GM08714 (cell line): ENCODE results near the gene RBBP4.
"Not testable (repeated sequence)": the region's sequence is repeated elsewhere in the genome, so short reads cannot be mapped to it uniquely, and the experiment has no call there.

Experiments used
- H3K4me3 ChIP-seq: fragments of 200-500 bp; sonication (Bioruptor generic); 2 replicates; pipeline ENCODE4 v1.5.1; 2014; ENCODE audit warnings: mild to moderate bottlenecking, low read length, inconsistent platforms
- ZNF274 ChIP-seq: IDR thresholded peaks from 2 replicates; pipeline ENCODE4 v1.6.1; 2012; ENCODE audit warnings: mild to moderate bottlenecking, low read depth, low read length

The RBBP4 gene

GRCh38 chr1:32695098-32695904, 44.3 kb downstream of the RBBP4 start:
- no peak overlapping the region for H3K4me3 ChIP-seq
- TF ChIP-seq ZNF274, result no peak

DNA sequence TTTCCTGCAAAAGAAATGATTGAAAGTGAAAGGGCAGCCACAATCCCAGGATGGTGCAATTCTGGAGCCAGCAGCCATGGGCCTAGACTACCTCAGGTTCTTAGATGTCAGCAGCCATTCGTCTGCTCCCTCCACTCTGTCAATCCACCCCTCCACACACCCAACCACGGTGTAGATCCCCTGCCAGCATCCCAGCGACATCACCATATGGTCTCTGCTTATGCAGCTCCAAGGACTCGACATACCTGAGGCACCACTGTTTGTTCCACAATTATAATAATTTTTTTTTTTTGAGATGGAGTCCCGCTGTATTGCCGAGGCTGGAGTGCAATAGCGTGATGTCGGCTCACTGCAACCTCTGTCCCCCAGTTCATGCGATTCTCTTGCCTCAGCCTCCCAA, 45.0 kb downstream of the RBBP4 start:
- no peak overlapping the region for H3K4me3 ChIP-seq
- no peak for TF ChIP-seq ZNF274

DNA sequence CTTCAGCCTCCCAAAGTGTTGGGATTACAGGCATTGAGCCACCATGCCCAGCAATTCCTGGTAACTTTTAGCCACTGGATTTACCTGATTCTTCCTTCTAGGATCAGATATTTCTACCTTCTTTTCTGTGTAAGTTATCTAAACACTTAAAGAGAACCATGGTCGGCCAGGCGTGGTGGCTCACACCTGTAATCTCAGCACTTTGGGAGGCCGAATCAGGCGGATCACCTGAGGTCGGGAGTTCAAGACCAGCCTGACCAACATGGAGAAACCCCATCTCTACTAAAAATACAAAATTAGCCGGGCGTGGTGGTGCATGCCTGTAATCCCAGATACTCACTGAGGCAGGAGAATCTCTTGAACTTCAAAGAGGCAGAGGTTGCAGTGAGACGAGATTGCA, 46.0 kb downstream of the RBBP4 start:
- H3K4me3 ChIP-seq, result not testable (repeated sequence)

GRCh38 chr1:32701421-32701911, 50.5 kb downstream of the RBBP4 start:
- H3K4me3 ChIP-seq, result no peak overlapping the region
- no peak for TF ChIP-seq ZNF274

- TF ChIP-seq ZNF274, result no peak
- no peak overlapping the region for H3K4me3 ChIP-seq
Observed at GRCh38 chr1:32701951-32702598, 51.1 kb downstream of the RBBP4 start.

DNA sequence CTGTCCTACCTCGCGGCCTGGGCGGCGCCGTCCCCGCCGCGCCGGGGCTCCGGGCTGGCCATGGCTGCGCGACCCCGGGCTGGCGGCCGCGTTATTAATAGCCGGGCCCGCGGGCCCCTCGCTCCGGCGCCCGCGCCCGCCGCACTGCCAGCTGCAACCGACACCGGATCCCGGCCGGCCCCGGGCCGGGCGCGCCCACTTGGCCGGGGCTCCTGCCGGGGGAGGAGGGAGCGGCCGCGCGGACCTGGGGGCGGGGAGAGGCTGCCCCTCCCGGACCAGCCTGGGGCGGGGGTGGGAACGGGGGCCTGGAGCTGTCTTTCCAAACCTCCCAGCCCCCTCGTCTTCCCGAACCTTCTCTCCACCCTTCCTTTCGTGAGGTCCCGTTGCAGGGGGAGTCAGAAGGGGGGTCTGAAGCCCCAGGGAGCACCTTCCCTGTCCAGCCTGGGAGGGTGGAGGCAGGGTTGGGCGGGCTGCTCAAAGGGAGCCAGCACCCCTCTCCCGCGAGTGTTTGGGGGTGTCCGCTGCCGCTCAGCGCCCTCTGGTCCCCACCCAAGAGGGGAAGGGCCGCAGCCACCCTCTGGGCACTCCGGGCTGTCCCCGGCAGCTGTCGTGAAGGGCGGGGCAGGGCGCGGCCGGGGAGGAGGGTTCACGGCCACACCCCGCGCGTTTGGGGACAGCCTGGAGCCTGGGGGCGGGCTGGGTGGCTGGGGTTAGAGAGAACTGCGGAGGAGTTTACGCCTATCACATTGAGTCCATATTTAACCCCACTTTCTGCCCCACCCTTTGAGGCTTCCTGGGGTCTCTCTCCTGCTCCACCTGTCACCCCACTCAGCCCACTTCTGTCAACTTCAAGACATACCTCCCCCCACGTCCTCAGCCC, 51.8 kb downstream of the RBBP4 start, which contains the start of gene SYNC:
SYNC (minus strand) TSS at position 172 of the 880 bp plus-strand sequence; CDS start at position 62, 110 bp downstream.
- no peak for TF ChIP-seq ZNF274
- no peak within 1 kb of the TSS for H3K4me3 ChIP-seq

DNA sequence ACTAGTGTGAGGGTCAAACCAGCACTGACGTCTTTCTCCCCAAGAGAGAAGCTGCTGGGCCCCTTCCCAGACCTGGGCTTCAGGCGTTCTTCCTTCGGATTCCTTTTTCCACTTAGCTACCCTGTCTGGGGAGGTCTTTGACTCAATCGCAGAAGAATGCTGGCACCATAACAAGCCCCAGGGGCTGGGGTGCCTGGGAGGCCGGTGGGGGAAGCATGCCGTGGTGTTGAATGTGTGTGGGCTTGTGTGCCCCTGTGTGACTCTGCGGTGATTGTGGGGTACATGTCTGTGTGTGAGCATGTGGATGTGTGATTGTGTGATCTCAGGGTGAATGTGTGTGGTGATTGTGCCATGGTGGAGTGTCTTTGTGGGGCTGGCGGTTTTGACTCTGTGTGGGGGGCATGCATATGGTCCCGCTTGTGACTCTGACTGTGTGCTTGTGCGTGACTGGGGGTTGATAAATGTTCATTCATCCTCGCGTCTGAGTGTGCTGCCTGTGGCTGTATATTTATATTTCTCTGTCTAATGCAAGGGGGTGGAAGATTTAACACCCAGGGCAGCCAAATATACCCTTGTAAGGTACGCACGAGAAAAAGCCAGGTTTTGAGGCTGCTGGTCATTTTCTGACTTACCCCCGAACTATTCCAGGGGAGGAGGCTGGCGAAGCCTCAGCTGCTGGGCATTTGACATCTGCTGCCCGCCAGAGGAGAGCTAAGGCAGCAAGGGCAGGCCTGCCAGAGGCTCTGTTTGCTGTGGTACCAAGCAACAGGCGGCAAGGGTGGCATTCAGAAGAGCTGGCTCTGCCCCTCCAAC, 52.7 kb downstream of the RBBP4 start:
- no peak overlapping the region for H3K4me3 ChIP-seq

GRCh38 chr1:32705516-32705915, 54.5 kb downstream of the RBBP4 start:
- TF ChIP-seq ZNF274, result no peak

More for the DNA sequence above, 52.7 kb downstream of the RBBP4 start:
- TF ChIP-seq ZNF274, result no peak

GRCh38 chr1:32706491-32706890, 55.5 kb downstream of the RBBP4 start:
- TF ChIP-seq ZNF274, result no peak
- H3K4me3 ChIP-seq, result no peak overlapping the region

More at GRCh38 chr1:32705516-32705915, 54.5 kb downstream of the RBBP4 start:
- H3K4me3 ChIP-seq, result no peak overlapping the region

DNA sequence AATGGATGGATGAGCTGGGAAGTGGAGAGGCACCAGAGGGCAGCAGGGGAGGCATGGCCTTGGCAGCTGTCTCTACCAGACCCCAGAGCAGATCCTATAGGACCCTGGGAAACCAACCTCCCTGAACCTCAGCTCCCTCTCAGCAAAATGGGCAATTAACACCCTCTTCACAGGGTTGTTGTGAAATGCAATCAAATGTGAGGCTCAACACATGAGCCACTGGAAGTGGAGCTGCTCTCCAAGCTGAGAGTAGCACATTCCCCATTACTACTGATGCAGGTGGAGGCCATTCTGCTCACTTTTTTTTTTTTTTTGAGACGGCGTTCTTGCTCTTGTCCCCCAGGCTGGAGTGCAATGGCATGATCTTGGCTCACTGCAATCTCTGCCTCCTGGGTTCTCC, 58.1 kb downstream of the RBBP4 start:
- H3K4me3 ChIP-seq, result no peak overlapping the region

DNA sequence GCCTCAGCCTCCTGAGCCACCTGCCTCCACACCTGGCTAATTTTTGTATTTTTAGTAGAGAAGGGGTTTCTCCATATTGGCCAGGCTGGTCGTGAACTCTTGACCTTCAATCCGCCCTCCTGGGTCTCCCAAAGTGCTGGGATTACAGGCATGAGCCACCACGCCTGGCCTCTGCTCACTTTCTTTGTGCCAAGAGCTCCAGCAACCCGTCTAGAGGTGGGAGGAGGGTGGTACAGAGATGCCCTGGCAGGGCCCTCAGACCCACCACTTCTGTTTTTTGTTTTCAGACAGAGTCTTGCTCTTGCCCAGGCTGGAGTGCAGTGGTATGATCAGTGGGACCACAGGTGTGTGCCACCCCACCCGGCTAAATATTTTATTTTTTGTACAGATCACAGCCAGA, 58.5 kb downstream of the RBBP4 start:
- TF ChIP-seq ZNF274, result no peak
- H3K4me3 ChIP-seq, result no peak overlapping the region

More for the DNA sequence above, 58.1 kb downstream of the RBBP4 start:
- no peak for TF ChIP-seq ZNF274

DNA sequence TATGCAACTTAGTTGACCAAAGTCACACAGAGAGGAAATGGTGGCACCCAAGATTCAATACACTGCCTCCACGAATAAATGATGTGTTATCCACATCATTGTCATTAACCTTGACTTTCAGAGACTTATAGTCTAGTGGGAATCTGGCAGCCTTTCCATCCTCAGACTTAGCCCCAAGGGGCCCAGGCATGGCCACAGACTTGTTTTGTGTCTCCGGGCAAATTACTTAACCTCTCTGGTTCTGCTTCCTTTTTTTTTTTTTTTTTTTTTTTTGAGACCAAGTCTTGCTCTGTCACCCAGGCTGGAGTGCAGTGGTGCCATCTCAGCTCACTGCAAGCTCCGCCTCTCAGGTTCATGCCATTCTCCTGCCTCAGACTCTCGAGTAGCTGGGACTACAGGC, 60.2 kb downstream of the RBBP4 start:
- not testable (repeated sequence) for H3K4me3 ChIP-seq

DNA sequence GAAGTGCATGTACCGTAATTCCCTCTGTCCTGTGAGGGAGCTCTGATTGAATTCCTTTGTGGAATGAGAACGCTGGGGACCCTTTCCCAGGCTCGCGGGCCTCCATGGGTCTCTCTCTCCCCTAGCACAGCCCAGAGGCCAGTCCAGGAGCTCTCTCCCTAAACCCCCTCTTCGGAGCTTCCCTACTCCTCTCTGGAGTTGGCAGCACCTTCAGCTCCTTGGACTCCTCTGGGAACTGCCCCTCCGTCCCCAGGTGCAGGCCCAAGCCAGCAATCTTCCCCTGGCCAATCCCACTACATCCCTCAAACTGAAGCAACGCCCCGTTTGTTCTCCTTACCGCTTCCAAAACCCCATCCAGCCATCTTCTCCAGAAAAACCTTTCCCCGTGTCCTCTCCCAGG, 62.1 kb downstream of the RBBP4 start:
- no peak overlapping the region for H3K4me3 ChIP-seq
- TF ChIP-seq ZNF274, result no peak

DNA sequence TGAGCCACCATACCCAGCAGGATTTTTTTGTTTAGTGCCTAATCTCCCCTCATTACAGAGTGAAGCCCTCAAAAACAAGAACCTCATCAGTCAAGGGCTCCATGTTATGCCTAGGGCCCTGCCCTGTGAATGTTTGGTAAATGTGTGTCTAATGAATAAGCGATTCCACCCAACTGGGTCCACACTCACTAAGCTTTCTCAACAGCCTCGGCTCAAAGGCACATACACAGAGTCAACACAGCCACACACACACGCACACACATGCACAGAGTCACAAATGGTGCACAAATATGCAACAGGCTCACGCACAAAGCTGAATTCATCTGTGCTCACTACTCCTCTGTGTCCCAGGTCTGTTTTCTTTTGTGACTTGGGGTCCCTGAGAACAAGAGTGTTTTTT, 63.3 kb downstream of the RBBP4 start:
- no peak for TF ChIP-seq ZNF274
- H3K4me3 ChIP-seq, result no peak overlapping the region
